Neural progenitor cell (in vitro differentiated cells): ENCODE results near the gene TACC3. TPM values are rescaled to one million over a fixed set of nuclear protein-coding genes. Genes with fewer than 3 reads are reported as not detected.

Experiments used
- DNase-seq: peaks from one replicate; pipeline ENCODE4 v3.0.0-alpha.2; 2016; ENCODE audit warnings: low spot score
- H2AFZ ChIP-seq: fragments of 200-600 bp; sonication (generic); replicated peaks from 2 replicates; pipeline ENCODE4 v1.6.1; 2016; ENCODE audit warnings: antibody characterized with exemption
- H3F3A ChIP-seq: fragments of 200-600 bp; sonication (generic); 2 replicates; pipeline ENCODE4 v1.6.1; 2016; ENCODE audit warnings: antibody characterized with exemption, low read depth
- H3K27ac ChIP-seq: fragments of 200-600 bp; sonication (generic); 2 replicates; pipeline ENCODE4 v1.5.1; 2016; ENCODE audit warnings: mild to moderate bottlenecking
- H3K27me3 ChIP-seq: fragments of 200-600 bp; sonication (generic); 2 replicates; pipeline ENCODE4 v1.6.1; 2016; ENCODE audit warnings: mild to moderate bottlenecking, moderate library complexity
- H3K36me3 ChIP-seq: fragments of 200-600 bp; sonication (generic); 2 replicates; pipeline ENCODE4 v1.5.1; 2016
- H3K4me1 ChIP-seq: fragments of 200-600 bp; sonication (generic); 2 replicates; pipeline ENCODE4 v1.6.1; 2016; ENCODE audit warnings: mixed run types
- H3K4me2 ChIP-seq: fragments of 200-600 bp; sonication (generic); 2 replicates; pipeline ENCODE4 v1.6.1; 2016
- H3K4me3 ChIP-seq: fragments of 200-600 bp; sonication (generic); 2 replicates; pipeline ENCODE4 v1.5.1; 2016
- H3K79me2 ChIP-seq: fragments of 200-600 bp; sonication (generic); 2 replicates; pipeline ENCODE4 v1.6.1; 2016; ENCODE audit warnings: low read depth
- H3K9ac ChIP-seq: fragments of 200-600 bp; sonication (generic); 2 replicates; pipeline ENCODE4 v1.6.1; 2016
- H3K9me3 ChIP-seq: fragments of 200-600 bp; sonication (generic); 2 replicates; pipeline ENCODE4 v1.5.1; 2016; ENCODE audit warnings: low read depth
- H4K20me1 ChIP-seq: fragments of 200-600 bp; sonication (generic); 2 replicates; pipeline ENCODE4 v1.6.1; 2016; ENCODE audit warnings: low read depth
- H3K27ac Mint-ChIP-seq: 3 replicates; pipeline ENCODE4 v1.8.0; 2021; ENCODE audit warnings: mixed read lengths
- H3K27me3 Mint-ChIP-seq: 2 replicates; pipeline ENCODE4 v1.8.0; 2022; ENCODE audit warnings: low read depth, mild to moderate bottlenecking, inconsistent platforms, moderate library complexity, mixed read lengths; ENCODE audit not compliant: insufficient read depth
- H3K36me3 Mint-ChIP-seq: 3 replicates; pipeline ENCODE4 v1.8.0; 2021; ENCODE audit warnings: mixed read lengths
- H3K4me1 Mint-ChIP-seq: 3 replicates; pipeline ENCODE4 v1.8.0; 2021; ENCODE audit warnings: mixed read lengths
- H3K4me3 Mint-ChIP-seq: 3 replicates; pipeline ENCODE4 v1.8.0; 2021; ENCODE audit warnings: mild to moderate bottlenecking, moderate library complexity, mixed read lengths
- H3K9me3 Mint-ChIP-seq: 3 replicates; pipeline ENCODE4 v1.8.0; 2020; ENCODE audit warnings: mixed read lengths
- CTCF ChIP-seq: fragments of 200-600 bp; sonication (generic); IDR thresholded peaks from 2 replicates; pipeline ENCODE4 v1.5.1; 2017; ENCODE audit warnings: antibody characterized with exemption, mild to moderate bottlenecking
- EZH2 ChIP-seq: fragments of 200-600 bp; sonication (generic); IDR thresholded peaks from 2 replicates; pipeline ENCODE4 v1.6.1; 2017; ENCODE audit warnings: antibody characterized with exemption, mild to moderate bottlenecking, moderate library complexity
- EZH2phosphoT487 ChIP-seq: fragments of 200-600 bp; sonication (generic); IDR thresholded peaks from 2 replicates; pipeline ENCODE4 v1.6.1; 2017; ENCODE audit warnings: antibody characterized with exemption
- total RNA-seq: library from RNA; depleted of rRNA; stranded (reverse); fragments of >200 nt; gene quantifications from 2 replicates; pipeline ENCODE4 v1.2.3, GENCODE V29; 2015; ENCODE audit warnings: low replicate concordance

The TACC3 gene
- total RNA-seq, 1 donor from 2014 or later, result 68.4 TPM

GRCh38 chr4:1678244-1678643 lies 43.1 kb upstream of the TACC3 start:
- no peak for DNase-seq
- H3K27me3 Mint-ChIP-seq, result peaks cover 4% of the 10 kb centered on the region
- no peaks in the 10 kb centered on the region for H3K36me3 ChIP-seq
- H2AFZ ChIP-seq, result no peak overlapping the region
- H4K20me1 ChIP-seq, result no peaks in the 10 kb centered on the region
- no peaks in the 10 kb centered on the region for H3K9me3 ChIP-seq
- H3K36me3 Mint-ChIP-seq, result peaks cover 3% of the 10 kb centered on the region
- no peak overlapping the region for H3K27ac ChIP-seq
- H3K9me3 Mint-ChIP-seq, result no peaks in the 10 kb centered on the region
- no peak overlapping the region for H3K27ac Mint-ChIP-seq
- no peak overlapping the region for H3K4me2 ChIP-seq
- H3F3A ChIP-seq, result peaks cover 10% of the 10 kb centered on the region
- no peak overlapping the region for H3K4me3 Mint-ChIP-seq
- no peak overlapping the region for H3K4me3 ChIP-seq
- peaks cover 14% of the 10 kb centered on the region for H3K4me1 Mint-ChIP-seq
- H3K4me1 ChIP-seq, result no peaks in the 10 kb centered on the region
- H3K27me3 ChIP-seq, result peaks cover 14% of the 10 kb centered on the region
- TF ChIP-seq EZH2 (no peak), CTCF (no peak), EZH2phosphoT487 (no peak)
- H3K9ac ChIP-seq, result no peak overlapping the region
- no peaks in the 10 kb centered on the region for H3K79me2 ChIP-seq

GRCh38 chr4:1682860-1683259 lies 38.5 kb upstream of the TACC3 start:
- Mint-ChIP-seq H3K27me3 (peaks cover 8% of the 10 kb centered on the region), H3K9me3 (no peaks in the 10 kb centered on the region), H3K4me1 (peaks cover 15% of the 10 kb centered on the region), H3K4me3 (peak overlapping the region; percentile 87), H3K36me3 (peaks cover 6% of the 10 kb centered on the region), H3K27ac (no peak overlapping the region)
- Histone ChIP-seq H3K36me3 (no peaks in the 10 kb centered on the region), H3K27me3 (peaks cover 21% of the 10 kb centered on the region), H3K27ac (no peak overlapping the region), H3K4me2 (peak overlapping the region; percentile 93), H2AFZ (peak overlapping the region; percentile 97), H3K79me2 (no peaks in the 10 kb centered on the region), H3K9ac (no peak overlapping the region), H3K4me1 (no peaks in the 10 kb centered on the region), H3F3A (peaks cover 41% of the 10 kb centered on the region), H4K20me1 (no peaks in the 10 kb centered on the region), H3K9me3 (no peaks in the 10 kb centered on the region), H3K4me3 (peak overlapping the region; percentile 61)
- TF ChIP-seq CTCF (no peak), EZH2 (no peak), EZH2phosphoT487 (no peak)
- peak; percentile 52 for DNase-seq

- H3K36me3 ChIP-seq, result no peaks in the 10 kb centered on the region
- peaks cover 21% of the 10 kb centered on the region for H3K27me3 ChIP-seq
- H3K36me3 Mint-ChIP-seq, result peaks cover 6% of the 10 kb centered on the region
- peak overlapping the region; percentile 97 for H2AFZ ChIP-seq
- no peak overlapping the region for H3K27ac Mint-ChIP-seq
- no peaks in the 10 kb centered on the region for H4K20me1 ChIP-seq
- H3K27ac ChIP-seq, result no peak overlapping the region
- peak overlapping the region; percentile 61 for H3K4me3 ChIP-seq
- no peaks in the 10 kb centered on the region for H3K79me2 ChIP-seq
- peak overlapping the region; percentile 93 for H3K4me2 ChIP-seq
- H3K9me3 ChIP-seq, result no peaks in the 10 kb centered on the region
- peaks cover 15% of the 10 kb centered on the region for H3K4me1 Mint-ChIP-seq
- TF ChIP-seq EZH2, result peak; percentile 53
- TF ChIP-seq CTCF, result no peak
- H3K4me1 ChIP-seq, result no peaks in the 10 kb centered on the region
- H3K4me3 Mint-ChIP-seq, result peak overlapping the region; percentile 87
- H3K9ac ChIP-seq, result no peak overlapping the region
- no peaks in the 10 kb centered on the region for H3K9me3 Mint-ChIP-seq
- no peak for DNase-seq
- peaks cover 41% of the 10 kb centered on the region for H3F3A ChIP-seq
- peaks cover 8% of the 10 kb centered on the region for H3K27me3 Mint-ChIP-seq
Observed at GRCh38 chr4:1683261-1683735, 38.0 kb upstream of the TACC3 start.
